ENCODE measurements around the gene CILP. TPM values are rescaled to one million over a fixed set of nuclear protein-coding genes. Genes with fewer than 3 reads are reported as not detected.
"Not testable (repeated sequence)": the region's sequence is repeated elsewhere in the genome, so short reads cannot be mapped to it uniquely, and the experiment has no call there.

Gene CILP
- total RNA-seq, 1 donor from 2014 or later, result 15.7 TPM

DNA sequence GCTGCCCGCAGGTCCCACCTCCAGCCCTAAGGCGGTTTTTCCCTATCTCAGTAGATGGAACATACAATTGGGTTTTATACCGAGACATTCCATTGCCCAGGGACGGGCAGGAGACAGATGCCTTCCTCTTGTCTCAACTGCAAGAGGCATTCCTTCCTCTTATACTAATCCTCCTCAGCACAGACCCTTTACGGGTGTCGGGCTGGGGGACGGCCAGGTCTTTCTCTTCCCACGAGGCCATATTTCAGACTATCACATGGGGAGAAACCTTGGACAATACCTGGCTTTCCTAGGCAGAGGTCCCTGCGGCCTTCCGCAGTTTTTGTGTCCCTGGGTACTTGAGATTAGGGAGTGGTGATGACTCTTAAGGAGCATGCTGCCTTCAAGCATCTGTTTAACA is 15.6 kb upstream of the CILP start:
- DNase-seq (ENCODE audit: missing footprints); intact Hi-C loops (cut with DNase I); ATAC-seq: not testable (repeated sequence)

DNA sequence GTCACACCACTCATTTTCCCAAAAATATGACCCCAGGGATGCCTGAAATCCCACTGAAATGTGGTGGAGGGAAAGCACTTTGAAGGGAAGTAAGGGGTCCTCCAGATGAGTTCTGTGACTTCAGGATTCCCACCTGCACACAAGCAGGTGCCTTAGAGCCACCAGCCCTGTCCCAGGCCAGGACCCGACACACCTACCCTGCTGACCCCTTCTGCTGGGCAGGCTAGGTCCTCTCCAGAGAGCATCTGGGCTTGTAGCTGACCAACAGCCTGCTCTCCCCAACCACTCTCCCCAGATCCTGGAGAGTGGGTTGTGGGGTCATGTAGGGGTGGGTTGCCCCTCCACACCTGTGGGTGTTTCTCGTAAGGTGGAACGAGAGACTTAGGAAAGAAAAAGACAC is 14.9 kb upstream of the CILP start:
- DNase-seq (ENCODE audit: missing footprints) (no peak), ATAC-seq (no peak)

GRCh38 chr15:65223996-65224395 is 12.7 kb upstream of the CILP start:
- DNase-seq (ENCODE audit: missing footprints), result no peak
- ATAC-seq, result no peak
- intact Hi-C loops (cut with DNase I), result no loop called here

More for the DNA sequence above, 14.9 kb upstream of the CILP start:
- intact Hi-C loops (cut with DNase I), result no loop called here

DNA sequence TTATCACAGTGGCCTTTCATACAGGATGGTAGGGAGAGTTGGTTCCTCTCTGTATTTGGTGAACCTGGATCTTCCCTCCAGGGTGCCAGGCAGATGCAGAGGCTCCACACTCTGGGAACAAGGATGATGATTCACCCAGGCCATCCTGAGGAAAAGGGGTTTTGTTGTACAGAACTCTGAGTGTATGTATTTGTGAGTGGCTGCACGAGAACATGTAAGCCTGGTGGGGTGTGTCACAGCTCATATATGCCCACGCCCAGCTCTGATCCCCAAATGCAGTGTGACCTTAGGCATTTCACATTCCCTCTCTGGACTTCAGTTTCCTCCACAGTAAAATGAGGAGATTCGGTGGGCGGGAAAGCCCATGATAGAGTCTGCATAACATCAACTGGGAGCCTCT is 11.6 kb upstream of the CILP start:
- ATAC-seq (no peak), DNase-seq (ENCODE audit: missing footprints) (no peak)
- intact Hi-C loops (cut with DNase I), result no loop called here

GRCh38 chr15:65221697-65222096 is 10.4 kb upstream of the CILP start:
- DNase-seq (ENCODE audit: missing footprints) (no peak), ATAC-seq (no peak)
- intact Hi-C loops (cut with DNase I), result no loop called here

DNA sequence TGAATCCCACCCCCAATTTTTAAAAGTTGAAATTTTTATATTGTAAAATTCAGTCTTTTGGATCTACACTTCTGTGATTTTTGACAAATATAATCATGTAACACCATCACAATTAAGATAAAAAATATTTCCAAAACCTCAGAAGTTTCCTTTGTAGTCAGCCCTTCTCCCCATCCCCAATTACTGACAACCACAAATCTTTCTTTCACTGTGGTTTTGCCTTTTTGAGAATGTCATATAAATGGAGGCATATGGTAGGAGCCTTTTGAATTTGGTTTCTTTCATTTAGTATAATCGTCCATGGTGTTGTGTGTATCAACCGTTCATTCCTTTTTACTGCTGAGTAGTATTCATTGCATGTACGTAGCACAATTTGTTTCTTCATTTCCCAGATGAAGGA is 7.9 kb upstream of the CILP start:
- DNase-seq (ENCODE audit: missing footprints) (no peak), ATAC-seq (no peak)
- intact Hi-C loops (cut with DNase I), result no loop called here

GRCh38 chr15:65217526-65218482 is 6.5 kb upstream of the CILP start:
- intact Hi-C loops (cut with DNase I), result no loop called here
- DNase-seq (ENCODE audit: missing footprints) (no peak), ATAC-seq (no peak)

DNA sequence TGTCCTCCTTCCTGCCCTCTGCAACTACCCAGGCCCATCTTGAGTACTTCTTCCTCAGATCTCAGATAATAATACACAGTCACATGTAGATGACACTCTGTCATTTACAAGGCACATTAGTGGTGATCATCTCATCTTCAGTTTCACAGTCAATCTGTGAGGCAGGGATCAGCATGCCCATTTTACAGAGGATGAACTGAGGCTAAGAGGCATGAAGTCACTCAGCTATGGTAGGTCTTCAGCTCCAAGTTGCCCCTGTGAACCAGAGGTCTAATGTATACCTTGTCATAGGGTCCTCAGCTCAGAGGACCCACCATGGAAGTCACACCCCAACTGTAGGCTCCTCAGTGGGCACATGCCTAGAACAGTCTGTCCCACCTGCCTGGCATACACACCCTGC is 4.2 kb upstream of the CILP start:
- ATAC-seq (no peak), DNase-seq (ENCODE audit: missing footprints) (no peak)
- intact Hi-C loops (cut with DNase I), result no loop called here

- ATAC-seq, result no peak
- intact Hi-C loops (cut with DNase I), result no loop called here
Observed at GRCh38 chr15:65214010-65214409, 2.7 kb upstream of the CILP start.

GRCh38 chr15:65213241-65213640 is 2.0 kb upstream of the CILP start:
- intact Hi-C loops (cut with DNase I), result no loop called here

More at GRCh38 chr15:65214010-65214409, 2.7 kb upstream of the CILP start:
- DNase-seq (ENCODE audit: missing footprints), result no peak

DNA sequence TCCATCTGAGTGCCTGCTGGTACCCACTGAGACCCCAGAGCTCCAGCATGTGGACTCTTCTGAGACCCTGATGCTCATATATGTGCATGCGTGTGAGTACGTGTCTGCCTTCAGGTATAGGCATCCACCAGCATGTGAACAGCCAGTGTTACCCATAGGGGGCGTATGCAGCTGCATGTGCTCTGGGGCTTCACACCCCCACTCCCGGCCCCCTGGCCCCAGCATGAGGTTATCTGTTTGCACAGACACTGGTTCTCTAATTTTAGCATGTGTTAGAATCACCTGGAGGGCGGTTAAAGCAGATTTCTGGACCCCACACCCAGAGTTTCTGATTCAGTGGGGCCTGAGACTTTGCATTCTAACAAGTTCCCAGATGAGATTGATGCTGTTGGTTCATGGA is 824 bp upstream of the CILP start:
- ATAC-seq (no peak), DNase-seq (ENCODE audit: missing footprints) (no peak)
- intact Hi-C loops (cut with DNase I), result no loop called here

More at GRCh38 chr15:65213241-65213640, 2.0 kb upstream of the CILP start:
- DNase-seq (ENCODE audit: missing footprints), result no peak
- peak; percentile 37 for ATAC-seq

DNA sequence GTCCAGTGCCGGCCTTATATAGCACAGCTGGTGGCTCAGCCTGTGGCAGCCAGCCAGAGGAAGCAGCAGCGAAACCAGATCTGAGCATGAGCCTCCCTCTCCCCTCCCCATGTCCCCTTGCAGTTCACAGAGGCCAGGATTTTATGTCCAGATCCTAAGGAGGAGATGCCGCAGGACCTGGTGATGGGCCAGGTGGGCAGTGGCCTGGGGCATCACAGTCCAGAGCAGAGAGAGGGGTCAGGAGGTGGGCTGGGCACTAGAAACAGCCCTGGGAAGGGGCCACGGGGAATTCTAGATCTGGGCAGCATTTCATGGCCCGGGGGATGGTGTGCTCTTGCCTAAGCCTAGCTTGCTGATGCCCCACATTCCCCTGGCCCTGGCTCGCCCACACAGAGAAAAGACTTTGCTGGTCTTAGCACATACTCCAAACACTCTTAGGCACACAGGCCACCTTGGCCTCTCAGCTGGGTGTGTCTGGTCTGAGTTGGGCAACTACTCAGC is 259 bp upstream of the CILP start:
- DNase-seq (ENCODE audit: missing footprints), result peak; percentile 78
- peak; percentile 65 for ATAC-seq
- intact Hi-C loops (cut with DNase I), result no loop called here

DNA sequence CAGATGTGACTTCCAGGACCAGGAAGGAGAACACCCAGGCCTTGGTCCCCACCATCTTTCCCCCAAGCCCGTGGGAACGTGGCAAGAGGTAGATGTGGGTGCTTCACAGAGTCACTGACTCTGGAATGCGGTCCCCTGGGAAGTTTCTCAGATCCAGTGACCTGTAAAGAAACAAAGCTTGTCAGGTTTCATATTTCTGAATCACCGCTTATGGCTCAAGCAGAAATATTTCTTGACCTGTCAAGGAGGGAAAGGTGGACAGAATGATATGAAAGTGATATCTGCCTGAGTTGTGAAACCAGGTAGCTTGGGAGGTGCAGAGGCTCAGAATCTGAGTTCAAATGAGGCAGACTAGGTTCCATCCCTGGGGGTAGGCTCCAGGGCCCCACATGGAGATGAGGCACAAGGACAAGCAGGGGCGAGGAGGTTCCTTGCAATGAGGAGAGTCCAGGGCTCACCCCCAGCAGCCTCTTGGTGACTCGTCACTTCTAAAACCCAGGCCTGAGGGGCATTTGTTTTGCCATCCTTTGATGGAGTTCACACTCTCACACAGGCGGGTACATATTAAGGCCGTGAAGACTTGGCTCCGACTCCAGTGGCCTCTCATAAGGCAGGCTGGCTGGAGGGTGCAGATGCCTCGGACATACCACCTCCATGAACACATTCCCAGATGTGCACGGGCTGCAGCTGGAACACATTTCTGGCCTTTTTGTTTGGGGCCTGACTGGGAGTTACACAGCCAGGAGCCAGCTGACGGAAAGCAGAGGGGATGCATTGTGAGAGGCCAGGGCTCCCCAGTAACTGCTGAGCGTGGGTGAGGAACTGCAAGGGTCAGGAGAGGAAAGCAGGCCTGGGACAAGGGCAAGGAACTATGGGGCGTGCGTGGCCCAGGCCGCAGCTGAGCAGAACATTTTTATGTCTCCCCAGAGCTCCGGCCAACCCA is 1.3 kb downstream of the CILP start:
- intact Hi-C loops (cut with DNase I), result no loop called here
- ATAC-seq, result no peak
- no peak for DNase-seq (ENCODE audit: missing footprints)

DNA sequence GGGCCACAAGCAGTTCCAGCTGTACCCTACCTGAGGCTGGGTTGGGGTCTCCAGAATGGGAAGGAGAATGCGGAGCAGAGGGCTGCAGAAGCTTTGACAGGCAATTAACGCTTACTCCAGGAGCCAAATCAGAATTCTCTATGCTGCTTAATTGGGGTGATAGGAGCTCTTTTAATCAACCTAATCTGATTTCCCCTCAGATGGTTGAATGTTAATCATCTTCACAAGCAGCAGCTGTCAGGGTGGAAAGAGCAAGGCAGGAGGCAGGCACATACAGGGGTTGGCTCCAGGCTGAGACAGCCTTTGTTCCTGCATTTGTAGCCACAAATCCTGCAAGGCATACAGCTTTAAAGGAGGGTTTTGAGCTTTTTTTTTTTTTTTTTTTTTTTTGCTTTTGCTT is 2.6 kb downstream of the CILP start:
- DNase-seq (ENCODE audit: missing footprints) (no peak), ATAC-seq (no peak)
- intact Hi-C loops (cut with DNase I), result no loop called here

- ATAC-seq (no peak), DNase-seq (ENCODE audit: missing footprints) (no peak)
- intact Hi-C loops (cut with DNase I), result no loop called here
Observed at GRCh38 chr15:65207280-65207840, 3.9 kb downstream of the CILP start.

GRCh38 chr15:65206750-65207149 is 4.5 kb downstream of the CILP start:
- intact Hi-C loops (cut with DNase I), result no loop called here

DNA sequence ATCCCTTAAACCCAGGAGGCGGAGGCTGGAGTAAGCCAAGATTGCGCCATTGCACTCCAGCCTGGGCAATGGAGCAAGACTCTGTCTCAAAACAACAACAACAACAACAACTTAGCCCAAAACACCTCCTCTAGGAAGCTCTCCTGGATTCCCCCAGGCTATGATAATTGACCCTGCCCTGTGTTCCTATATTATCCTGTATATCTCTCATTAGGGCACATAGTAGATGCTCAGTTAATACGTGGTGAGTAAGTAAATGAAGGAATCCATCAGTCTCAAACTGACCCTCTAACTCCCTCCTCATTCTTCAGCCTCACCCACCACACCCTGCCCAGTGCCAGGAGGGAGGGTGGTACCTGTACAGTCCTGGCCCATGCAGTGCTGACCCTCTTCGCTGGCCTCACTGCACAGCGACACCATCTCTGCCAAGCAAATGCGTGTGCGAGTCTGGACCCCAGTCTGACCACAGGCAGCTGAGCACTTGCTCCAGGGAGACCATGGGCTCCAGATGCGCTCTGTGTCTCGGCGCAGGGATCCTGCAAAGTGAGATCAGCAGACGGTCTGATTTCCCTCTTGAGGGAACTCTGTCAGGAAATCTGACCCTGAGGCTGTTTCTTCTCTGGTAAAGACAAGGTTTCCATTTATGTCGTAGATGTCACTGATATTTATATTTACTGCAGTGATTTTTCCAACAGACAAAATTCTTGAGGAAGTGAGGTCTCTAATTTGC is 6.2 kb downstream of the CILP start:
- DNase-seq (ENCODE audit: missing footprints) (no peak), ATAC-seq (no peak)
- intact Hi-C loops (cut with DNase I), result no loop called here

More at GRCh38 chr15:65206750-65207149, 4.5 kb downstream of the CILP start:
- DNase-seq (ENCODE audit: missing footprints) (no peak), ATAC-seq (no peak)

DNA sequence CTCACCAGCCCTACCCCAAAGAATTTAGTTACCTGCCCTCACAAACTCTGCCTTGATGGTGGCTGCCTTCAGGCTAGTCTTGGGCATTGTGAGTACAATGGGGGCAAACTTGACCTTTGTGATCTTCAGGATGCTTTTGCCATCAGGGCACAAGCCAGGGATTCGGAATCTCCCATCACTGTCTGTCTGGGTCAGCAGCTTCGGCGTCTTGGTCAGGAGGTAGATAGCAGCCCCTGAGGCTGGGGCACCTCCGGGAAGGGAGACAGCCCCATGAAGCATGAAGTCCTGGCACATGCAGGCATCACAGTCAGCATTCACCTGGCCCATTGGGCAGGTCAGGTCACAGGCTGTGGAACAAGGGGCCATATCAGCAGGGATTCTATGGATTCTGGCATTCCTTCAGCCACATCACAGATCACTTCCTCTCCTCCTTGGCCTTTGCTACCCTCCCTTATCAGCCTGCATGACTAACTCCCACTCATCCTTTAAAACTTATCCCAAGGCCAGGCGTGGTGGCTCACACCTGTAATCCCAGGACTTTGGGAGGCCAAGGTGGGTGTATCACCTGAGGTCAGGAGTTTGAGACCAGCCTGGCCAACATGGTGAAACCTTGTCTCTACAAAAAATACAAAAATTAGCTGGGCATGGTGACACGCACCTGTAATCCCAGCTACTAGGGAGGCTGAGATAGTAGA is 6.9 kb downstream of the CILP start:
- no peak for DNase-seq (ENCODE audit: missing footprints)
- intact Hi-C loops (cut with DNase I), result no loop called here

More for the DNA sequence above, 6.9 kb downstream of the CILP start:
- no peak for ATAC-seq

Data from Right ventricle myocardium inferior (tissue), 1 donor.